HL-60 (cell line): ENCODE measurements around the gene PTGR3.

Experiments
- DNase-seq, 2 experiments: peaks; one replicate each; pipeline ENCODE4 v3.0.0-alpha.2; 2010 to 2020; ENCODE audit warnings: low read depth in 1 of 2, low spot score in 1 of 2
- H3K27ac ChIP-seq: fragments of 250-450 bp; sonication (Bioruptor Pico); replicated peaks from 2 replicates; pipeline ENCODE4 v1.5.1; 2020; ENCODE audit warnings: mild to moderate bottlenecking, moderate library complexity
- H3K27me3 ChIP-seq: fragments of 250-450 bp; sonication (Bioruptor Pico); 2 replicates; pipeline ENCODE4 v1.5.1; 2021; ENCODE audit warnings: mild to moderate bottlenecking, moderate library complexity; ENCODE audit not compliant: insufficient read depth, poor library complexity, severe bottlenecking
- H3K4me3 ChIP-seq: replicated peaks from 2 replicates; pipeline ENCODE4 v1.5.1; 2011; ENCODE audit warnings: mild to moderate bottlenecking, control low read depth, low read length; ENCODE audit not compliant: insufficient read depth
- CTCF ChIP-seq: IDR thresholded peaks from one replicate; pipeline ENCODE4 v1.5.1; 2011; ENCODE audit warnings: low read length, control low read depth, inconsistent platforms; ENCODE audit not compliant: insufficient read depth
- GABPA ChIP-seq: IDR thresholded peaks from 2 replicates; pipeline ENCODE4 v1.6.1; 2012; ENCODE audit warnings: low read depth
- POLR2AphosphoS5 ChIP-seq: IDR thresholded peaks from 2 replicates; pipeline ENCODE4 v1.6.1; 2012; ENCODE audit warnings: low read depth
- SPI1 ChIP-seq: IDR thresholded peaks from 2 replicates; pipeline ENCODE4 v1.6.1; 2012; ENCODE audit warnings: low read depth, mild to moderate bottlenecking, borderline replicate concordance
- TF ChIP-seq, protein P1 (sequence below): IDR thresholded peaks from 2 replicates; pipeline ENCODE4 v1.6.1; 2012; ENCODE audit warnings: low read depth; ENCODE audit not compliant: insufficient replicate concordance

The PTGR3 gene

GRCh38 chr18:75214766-75215510, 6.0 kb upstream of the PTGR3 start:
- Histone ChIP-seq H3K27me3 (no peaks in the 10 kb centered on the region), H3K27ac (no peak overlapping the region), H3K4me3 (no peak overlapping the region)
- no peak for TF ChIP-seq POLR2AphosphoS5
- TF ChIP-seq GABPA = no peak
- TF ChIP-seq, protein P1, sequence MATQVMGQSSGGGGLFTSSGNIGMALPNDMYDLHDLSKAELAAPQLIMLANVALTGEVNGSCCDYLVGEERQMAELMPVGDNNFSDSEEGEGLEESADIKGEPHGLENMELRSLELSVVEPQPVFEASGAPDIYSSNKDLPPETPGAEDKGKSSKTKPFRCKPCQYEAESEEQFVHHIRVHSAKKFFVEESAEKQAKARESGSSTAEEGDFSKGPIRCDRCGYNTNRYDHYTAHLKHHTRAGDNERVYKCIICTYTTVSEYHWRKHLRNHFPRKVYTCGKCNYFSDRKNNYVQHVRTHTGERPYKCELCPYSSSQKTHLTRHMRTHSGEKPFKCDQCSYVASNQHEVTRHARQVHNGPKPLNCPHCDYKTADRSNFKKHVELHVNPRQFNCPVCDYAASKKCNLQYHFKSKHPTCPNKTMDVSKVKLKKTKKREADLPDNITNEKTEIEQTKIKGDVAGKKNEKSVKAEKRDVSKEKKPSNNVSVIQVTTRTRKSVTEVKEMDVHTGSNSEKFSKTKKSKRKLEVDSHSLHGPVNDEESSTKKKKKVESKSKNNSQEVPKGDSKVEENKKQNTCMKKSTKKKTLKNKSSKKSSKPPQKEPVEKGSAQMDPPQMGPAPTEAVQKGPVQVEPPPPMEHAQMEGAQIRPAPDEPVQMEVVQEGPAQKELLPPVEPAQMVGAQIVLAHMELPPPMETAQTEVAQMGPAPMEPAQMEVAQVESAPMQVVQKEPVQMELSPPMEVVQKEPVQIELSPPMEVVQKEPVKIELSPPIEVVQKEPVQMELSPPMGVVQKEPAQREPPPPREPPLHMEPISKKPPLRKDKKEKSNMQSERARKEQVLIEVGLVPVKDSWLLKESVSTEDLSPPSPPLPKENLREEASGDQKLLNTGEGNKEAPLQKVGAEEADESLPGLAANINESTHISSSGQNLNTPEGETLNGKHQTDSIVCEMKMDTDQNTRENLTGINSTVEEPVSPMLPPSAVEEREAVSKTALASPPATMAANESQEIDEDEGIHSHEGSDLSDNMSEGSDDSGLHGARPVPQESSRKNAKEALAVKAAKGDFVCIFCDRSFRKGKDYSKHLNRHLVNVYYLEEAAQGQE = no peak
- no peak for TF ChIP-seq CTCF
- no peak for TF ChIP-seq SPI1
- no peak for DNase-seq

- Histone ChIP-seq H3K4me3 (no peak overlapping the region), H3K27ac (no peak overlapping the region), H3K27me3 (no peaks in the 10 kb centered on the region)
- TF ChIP-seq SPI1 (no peak), GABPA (no peak), POLR2AphosphoS5 (no peak), CTCF (no peak)
- TF ChIP-seq, protein P1 = no peak
- DNase-seq = no peak
Measured at GRCh38 chr18:75214332-75214690, 5.4 kb upstream of the PTGR3 start.

DNA sequence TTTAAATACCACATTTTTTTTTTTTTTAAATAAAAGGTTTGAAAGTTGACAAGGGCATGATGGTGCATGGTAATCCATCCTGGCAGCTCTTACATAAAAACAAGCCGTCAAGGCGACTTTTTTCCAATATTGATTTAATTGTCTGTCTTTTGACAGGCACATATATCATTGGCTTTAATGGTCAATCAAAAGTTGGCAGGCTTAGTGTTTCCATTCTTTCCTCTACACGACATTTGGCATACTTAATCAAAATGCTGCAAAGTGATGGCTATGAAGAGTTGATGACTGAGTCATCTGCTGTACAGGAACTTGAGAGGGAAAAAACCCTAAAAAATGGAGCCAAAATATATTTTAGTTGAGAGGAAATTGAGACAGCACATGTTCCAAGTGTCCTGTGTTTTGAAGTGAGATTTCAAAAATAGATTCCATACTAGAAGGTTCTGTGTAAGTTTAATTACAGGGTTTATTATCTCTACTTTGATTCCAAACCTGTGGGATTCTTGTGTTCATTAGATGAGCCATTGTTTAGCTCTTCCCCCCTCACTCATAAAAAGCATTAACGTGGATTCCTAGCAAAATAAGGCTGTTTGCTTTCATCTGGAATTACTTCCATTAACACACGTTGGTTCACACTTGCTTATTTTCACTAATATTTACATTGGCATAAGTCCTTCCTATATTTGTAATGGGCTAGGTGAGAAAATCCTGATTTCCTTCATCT, 4.8 kb upstream of the PTGR3 start:
- H3K4me3 ChIP-seq = no peak overlapping the region
- no peak for DNase-seq

More for the DNA sequence above, 4.8 kb upstream of the PTGR3 start:
- no peaks in the 10 kb centered on the region for H3K27me3 ChIP-seq
- TF ChIP-seq, protein P1 = no peak
- TF ChIP-seq CTCF (no peak), GABPA (no peak)
- no peak overlapping the region for H3K27ac ChIP-seq
